GM10266 (cell line): ENCODE measurements around the gene YES1.
"Not testable (repeated sequence)": the region's sequence is repeated elsewhere in the genome, so short reads cannot be mapped to it uniquely, and the experiment has no call there.

ENCODE experiments used
- DNase-seq: peaks from one replicate; pipeline ENCODE4 v3.0.0; 2012; ENCODE audit errors: extremely low spot score
- TF ChIP-seq, protein P1 (sequence below): IDR thresholded peaks from 2 replicates; pipeline ENCODE4 v1.5.1; 2012; ENCODE audit warnings: mild to moderate bottlenecking, low read depth; ENCODE audit not compliant: control insufficient read depth, insufficient read depth; ENCODE audit errors: missing control alignments

YES1 gene

DNA sequence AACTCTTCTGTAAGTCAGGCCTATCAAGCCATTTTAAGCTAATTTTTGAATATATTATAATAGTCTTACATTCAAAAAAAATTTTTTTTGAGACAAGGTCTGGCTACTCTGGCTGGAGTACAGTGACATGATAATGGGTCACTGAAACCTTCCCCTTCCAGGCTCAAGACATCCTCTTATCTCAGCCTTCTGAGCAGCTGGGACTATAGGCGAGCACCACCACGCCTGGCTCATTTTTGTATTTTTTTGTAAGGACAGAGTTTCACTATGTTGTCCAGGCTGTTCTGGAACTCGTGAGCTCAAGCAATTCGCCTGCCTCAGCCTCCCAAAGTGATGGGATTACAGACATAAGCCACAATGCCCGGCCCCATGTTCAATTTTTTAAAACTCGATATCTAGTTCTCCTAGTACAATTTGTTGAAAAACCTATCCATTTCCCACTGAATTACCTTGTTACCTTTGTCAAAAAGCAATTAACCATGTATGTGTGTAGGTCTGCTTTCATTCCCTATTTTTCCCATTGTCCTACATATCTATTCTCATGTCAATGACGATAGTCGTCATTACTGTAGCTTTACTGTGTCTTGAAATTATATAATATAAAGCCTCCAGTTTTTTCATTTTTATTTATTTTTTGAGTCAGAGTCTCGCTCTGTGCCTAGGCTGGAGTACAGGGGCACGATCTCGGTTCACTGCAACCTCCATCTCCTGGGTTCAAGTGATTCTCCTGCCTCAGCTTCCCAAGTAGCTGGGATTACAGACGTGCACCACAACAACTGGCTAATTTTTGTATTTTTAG is 44.8 kb downstream of the YES1 start:
- no peak for DNase-seq
- TF ChIP-seq, protein P1, sequence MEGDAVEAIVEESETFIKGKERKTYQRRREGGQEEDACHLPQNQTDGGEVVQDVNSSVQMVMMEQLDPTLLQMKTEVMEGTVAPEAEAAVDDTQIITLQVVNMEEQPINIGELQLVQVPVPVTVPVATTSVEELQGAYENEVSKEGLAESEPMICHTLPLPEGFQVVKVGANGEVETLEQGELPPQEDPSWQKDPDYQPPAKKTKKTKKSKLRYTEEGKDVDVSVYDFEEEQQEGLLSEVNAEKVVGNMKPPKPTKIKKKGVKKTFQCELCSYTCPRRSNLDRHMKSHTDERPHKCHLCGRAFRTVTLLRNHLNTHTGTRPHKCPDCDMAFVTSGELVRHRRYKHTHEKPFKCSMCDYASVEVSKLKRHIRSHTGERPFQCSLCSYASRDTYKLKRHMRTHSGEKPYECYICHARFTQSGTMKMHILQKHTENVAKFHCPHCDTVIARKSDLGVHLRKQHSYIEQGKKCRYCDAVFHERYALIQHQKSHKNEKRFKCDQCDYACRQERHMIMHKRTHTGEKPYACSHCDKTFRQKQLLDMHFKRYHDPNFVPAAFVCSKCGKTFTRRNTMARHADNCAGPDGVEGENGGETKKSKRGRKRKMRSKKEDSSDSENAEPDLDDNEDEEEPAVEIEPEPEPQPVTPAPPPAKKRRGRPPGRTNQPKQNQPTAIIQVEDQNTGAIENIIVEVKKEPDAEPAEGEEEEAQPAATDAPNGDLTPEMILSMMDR, result no peak

DNA sequence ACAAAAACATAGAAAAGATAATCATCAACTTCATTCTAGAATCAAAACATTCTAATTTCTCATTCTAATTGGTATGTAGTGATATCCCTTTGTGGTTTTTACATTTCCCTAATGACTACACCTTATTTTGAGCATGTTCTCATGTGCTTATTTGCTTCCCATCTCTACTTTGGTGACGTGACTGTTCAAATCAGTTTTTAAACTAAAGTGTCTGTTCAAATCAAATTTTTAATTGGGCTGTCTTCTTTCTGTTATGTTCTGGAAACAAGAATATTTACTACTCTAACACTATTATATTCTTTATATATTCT is 45.5 kb downstream of the YES1 start:
- TF ChIP-seq, protein P1, result no peak
- no peak for DNase-seq

DNA sequence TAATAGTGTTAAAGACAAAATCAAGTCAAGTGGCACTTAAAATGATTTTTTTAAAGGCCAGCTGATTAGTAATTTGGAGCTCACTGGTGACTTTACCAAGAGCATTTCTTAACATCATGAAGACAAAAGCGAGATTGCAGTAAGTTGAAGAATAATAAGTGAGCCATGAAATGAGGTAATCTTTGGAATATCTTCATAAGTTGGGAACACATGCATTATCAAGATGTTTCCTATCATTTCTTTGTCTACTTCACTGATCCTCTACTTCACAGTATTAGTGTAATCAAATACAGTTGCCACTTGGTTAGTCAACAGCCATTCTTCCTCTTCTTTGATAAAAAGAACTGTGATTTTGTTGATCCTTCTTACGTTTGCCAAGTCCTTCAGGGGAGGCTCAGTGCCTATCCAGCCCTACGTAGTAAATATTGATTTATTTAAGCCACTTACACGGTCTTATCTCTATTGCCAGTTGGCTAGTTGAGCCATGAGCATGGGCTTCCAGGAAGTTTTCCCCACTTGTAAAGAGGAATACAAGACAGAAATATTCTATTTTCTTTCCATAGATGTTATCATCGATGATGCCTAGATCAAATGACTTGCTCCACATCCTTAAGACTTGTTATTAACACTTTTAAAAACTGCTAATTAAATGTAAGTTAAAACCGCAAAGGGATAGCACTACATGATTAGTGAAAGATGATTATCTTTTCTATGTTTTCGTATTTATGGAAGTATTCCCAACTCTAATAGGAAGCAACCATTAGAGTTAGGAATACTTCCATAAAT is 46.1 kb downstream of the YES1 start:
- DNase-seq, result no peak
- TF ChIP-seq, protein P1, result no peak

DNA sequence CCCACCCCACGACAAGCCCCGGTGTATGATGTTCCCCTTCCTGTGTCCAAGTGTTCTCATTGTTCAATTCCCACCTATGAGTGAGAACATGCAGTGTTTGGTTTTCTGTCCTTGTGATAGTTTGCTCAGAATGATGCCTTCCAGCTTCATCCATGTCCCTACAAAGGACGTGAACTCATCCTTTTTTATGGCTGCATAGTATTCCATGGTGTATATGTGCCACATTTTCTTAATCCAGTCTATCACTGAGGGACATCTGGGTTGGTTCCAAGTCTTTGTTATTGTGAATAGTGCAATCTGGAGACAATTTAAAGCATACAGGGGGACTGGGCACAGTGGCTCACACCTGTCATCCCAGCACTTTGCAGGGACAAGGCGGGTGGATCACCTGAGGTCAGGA is 52.2 kb downstream of the YES1 start:
- DNase-seq, result not testable (repeated sequence)

DNA sequence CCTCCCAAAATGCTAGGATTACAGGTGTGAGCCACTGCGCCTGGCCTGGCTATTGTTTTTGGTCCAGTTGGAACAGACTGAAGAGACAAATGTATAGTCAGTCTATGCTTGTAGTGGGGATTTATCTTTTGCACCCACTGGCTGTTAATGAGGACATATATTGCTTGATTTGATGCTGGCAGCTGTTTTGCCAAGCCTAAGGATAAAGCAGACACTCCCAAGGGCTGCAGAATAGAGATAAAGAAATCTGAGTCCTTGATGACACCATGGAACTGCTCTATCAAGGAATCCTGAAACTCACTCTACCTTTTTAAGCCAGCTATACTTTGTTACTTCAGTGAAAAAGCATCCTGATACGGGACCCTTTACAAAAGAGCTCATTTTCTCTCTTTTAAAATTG is 56.5 kb downstream of the YES1 start:
- no peak for DNase-seq
- TF ChIP-seq, protein P1, result no peak

DNA sequence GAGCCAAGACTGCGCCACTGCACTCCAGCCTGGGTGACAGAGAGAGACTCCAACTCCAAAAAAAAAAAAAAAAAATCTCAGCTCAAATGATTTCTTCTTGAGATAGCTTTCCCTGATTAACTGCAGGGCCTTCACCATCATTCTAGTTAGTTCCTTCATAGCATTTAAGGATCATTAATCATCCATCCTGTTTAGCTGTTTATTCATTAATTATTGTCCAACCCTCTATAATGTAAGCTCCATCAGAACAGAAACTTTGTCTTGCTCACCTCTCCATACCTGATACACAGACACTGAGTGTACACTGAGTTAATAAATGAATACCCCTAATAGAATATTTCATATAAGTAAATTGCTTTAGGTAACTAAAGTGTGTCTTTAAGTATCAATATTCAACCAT is 57.4 kb downstream of the YES1 start:
- TF ChIP-seq, protein P1, result no peak
- DNase-seq, result no peak

DNA sequence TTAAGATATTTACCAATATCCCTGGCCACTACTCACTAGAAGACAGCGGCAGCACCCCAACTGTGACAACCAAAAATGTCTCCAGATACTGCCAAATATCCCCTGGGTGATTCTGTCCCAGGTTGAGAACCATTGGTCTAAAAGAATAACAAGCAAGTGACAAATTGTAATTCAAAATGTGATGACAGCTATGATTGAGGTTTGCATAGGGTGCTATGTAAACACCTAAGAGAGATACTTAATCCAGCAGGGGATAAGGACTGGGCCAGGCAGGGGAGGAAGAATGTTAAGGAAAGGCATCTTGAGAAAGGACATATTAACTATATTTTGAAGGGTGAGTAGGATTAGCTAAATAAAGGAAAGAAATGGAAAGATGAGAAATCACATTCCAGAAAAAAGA is 61.6 kb downstream of the YES1 start:
- TF ChIP-seq, protein P1, result no peak

More for the DNA sequence above, 61.6 kb downstream of the YES1 start:
- DNase-seq, result no peak
